Epithelial cell of prostate (primary cell): ENCODE measurements around the gene OR6K2.
"Not testable (repeated sequence)": the region's sequence is repeated elsewhere in the genome, so short reads cannot be mapped to it uniquely, and the experiment has no call there.

ENCODE experiments used
- DNase-seq: peaks from one replicate; pipeline ENCODE4 v3.0.0-alpha.2; 2011; ENCODE audit warnings: low read depth, low spot score
- H3K27ac ChIP-seq: fragments of 450-650 bp; 2 replicates; pipeline ENCODE4 v1.5.1; 2017; ENCODE audit warnings: mild to moderate bottlenecking

OR6K2 gene, protein sequence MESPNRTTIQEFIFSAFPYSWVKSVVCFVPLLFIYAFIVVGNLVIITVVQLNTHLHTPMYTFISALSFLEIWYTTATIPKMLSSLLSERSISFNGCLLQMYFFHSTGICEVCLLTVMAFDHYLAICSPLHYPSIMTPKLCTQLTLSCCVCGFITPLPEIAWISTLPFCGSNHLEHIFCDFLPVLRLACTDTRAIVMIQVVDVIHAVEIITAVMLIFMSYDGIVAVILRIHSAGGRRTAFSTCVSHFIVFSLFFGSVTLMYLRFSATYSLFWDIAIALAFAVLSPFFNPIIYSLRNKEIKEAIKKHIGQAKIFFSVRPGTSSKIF

DNA sequence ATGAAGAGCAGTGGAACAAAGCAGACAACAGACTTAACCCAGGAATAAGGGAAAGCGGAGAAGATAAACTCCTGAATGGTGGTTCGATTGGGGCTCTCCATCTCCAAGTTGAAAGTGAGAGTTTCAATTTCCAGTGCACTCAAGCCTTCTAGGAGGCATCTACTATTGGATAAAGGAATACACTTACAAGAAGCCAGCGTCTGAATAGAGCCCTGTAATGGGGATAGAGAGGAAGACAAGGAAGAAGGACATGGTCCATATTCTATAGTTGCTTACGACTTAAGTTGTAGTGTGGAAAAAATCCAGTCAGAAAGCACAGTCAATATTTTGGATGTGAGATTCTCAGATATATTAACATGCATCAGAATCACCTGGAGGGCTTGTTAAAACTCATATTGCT lies at the start of gene OR6K2:
TSS of gene OR6K2 (minus strand) at position 101 of the 400 bp plus-strand sequence. CDS start at position 101, 0 bp downstream.
- no peak within 1 kb of the TSS for H3K27ac ChIP-seq
- DNase-seq = no peak

DNA sequence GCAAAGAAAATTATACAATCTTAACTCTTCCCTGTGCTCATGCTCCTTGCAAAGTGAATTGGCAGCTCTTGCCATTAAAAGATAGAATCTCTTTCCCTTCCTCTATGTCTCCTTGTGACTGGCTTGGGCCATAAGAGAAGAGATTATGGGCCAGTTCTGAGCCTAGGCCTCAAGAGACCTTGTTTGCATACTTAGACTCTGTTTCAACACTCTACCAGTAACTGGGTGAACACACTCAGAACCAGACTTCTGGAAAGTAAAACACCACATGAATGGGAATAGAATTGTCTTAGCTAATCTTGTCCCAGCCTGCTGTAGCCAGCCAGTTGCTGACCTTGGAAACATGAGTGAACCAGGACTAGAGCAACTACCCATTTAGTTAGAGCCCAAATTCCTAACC lies 35.4 kb upstream of the OR6K2 start:
- DNase-seq = no peak
- no peak overlapping the region for H3K27ac ChIP-seq

DNA sequence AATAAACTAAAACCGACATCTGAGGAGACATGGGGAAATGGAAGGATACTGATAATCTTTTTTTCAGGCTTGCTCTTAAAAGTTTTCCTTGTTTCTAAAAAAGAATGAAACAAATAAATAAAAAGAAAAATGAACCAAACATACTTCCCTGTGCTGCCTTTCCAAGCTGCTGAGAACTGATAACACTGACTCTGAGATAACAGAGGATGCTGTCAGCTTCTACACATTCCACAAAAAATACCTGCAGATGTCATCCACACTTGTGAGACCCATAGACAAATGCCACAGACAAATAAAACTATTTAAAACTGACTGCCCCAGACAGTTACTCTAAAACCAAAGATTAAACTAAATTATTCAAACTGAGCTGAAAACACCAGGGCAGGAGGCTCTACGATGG lies 32.1 kb upstream of the OR6K2 start:
- no peak for DNase-seq
- H3K27ac ChIP-seq = no peak overlapping the region

DNA sequence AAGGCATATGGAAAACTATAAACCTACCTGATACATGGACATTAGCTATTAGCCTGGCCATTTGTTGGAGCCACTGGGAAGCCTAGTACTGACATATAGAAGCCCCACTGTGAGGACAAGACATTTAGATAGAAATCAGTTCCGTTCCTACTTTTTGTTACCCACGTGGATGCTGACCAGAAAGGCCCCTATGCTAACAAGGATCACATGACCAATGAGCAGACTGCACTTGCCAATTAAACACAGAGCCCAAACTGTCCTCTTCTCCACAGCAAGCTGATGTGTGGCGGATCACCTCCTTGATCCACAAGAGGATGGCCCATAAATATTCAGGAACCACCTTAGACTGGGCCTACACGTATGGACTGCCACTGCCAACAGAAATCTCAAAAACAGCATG lies 31.3 kb upstream of the OR6K2 start:
- DNase-seq = no peak

DNA sequence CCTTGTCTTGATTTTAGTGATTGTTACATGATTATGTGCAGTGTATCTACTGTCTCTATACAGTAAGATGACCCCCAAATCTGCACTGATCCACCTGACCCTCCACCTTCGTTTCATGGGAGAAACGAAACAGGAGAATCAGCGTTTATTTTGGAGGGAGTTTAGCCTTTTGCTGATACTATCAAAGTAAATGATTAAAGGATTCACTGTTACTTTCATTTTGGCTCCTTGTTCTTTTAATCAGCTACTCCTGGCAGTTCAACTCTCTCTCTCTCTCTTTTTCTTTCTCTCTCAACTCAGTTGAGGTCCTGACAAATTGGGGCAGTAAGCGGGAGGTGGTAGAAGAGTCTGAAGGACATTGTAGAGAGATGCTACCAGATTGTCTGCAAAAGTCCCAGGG lies 30.0 kb upstream of the OR6K2 start:
- no peak for DNase-seq
- no peak overlapping the region for H3K27ac ChIP-seq

More for the DNA sequence above, 31.3 kb upstream of the OR6K2 start:
- no peak overlapping the region for H3K27ac ChIP-seq

DNA sequence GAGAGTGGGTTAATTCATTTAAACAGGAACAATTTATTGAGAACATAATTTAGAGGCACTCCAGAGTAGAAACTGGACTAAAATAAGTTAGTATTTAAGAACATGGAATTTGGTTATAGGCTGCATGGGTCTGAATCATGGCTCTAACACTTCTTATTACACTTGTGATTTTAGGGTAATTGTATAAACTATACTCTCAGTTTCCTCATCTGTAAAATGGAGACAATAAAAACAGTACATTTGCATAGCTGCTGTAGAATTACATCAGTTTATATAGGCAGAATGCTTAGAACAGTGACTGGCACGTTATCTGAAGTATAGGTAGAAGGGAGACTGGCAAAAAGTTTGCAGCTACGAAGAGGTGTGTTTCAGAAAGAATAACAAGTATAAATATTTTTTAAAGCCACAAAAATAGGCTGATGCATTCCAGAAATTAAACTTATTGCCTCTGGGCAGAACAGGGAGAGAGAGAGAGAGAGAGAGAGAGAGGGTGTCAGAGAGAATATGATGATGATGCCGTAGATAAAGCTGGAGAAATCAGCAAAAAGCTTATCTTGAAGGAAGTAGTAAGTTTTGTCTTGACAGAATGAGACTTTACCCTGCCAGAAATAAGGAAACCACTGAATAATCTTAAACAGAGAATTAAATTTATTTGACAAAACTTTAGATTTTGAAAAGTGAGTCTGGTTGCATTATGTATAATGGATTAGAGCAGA lies 28.2 kb upstream of the OR6K2 start:
- H3K27ac ChIP-seq = no peak overlapping the region
- no peak for DNase-seq

DNA sequence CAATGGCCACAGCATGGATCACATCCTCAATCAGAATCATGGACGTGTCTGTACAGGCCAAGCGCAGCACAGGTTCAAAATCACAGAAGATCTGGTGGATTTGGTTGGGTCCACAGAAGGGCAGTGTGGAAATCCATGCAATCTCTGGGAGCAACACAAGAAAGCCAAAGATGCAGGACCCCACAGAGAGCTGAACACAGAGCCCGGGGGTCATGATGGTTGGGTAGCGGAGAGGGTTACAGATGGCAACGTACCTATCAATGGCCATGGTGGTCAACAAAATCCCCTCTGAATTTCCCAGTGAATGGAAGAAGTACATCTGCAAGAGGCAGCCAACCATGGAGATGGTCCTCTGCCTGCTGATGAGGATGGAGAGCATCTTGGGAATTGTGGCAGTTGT lies 24.0 kb upstream of the OR6K2 start:
- no peak overlapping the region for H3K27ac ChIP-seq
- no peak for DNase-seq

DNA sequence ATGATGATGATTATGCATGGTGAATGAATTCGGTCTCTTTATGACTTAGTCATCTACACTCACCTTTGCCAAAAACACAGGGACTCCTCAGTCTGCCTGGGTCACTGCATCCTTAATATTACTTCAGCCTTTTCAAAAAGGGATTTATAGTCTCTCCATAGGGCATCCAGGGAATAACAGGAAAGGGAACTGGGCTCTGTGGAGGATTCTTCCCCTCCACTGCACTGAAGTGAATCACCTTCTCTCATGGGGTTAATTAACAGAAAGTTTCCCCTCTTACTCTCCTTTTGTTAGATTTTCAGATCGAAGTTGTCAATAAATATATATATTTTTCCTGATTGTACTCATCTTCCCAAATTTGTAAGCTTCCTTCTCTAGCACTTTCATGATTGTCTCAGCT lies 20.2 kb upstream of the OR6K2 start, which contains the start of gene OR6K3:
TSS of gene OR6K3 (minus strand) at position 101 of the 400 bp plus-strand sequence. CDS start 2,605 bp downstream, outside the sequence.
- no peak within 1 kb of the TSS for H3K27ac ChIP-seq
- no peak for DNase-seq

DNA sequence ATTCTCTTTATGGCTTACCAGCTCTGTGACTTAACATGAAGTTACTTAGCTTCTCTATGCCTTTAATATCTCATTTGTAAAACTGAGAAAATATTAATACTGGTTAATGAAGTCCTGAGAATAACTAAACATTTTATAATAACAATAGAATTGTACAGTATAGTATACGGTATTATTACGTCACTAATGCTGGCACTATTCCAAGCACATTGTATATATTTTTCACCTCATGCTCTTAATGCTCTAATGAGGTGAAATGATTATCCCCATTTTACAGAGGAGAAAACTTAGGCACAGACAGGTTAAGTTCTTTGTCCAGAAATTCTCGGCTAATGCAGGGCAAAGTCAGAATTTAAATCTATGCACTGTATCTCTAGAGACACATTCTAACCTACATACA lies 19.2 kb upstream of the OR6K2 start:
- no peak for DNase-seq
- no peak overlapping the region for H3K27ac ChIP-seq

DNA sequence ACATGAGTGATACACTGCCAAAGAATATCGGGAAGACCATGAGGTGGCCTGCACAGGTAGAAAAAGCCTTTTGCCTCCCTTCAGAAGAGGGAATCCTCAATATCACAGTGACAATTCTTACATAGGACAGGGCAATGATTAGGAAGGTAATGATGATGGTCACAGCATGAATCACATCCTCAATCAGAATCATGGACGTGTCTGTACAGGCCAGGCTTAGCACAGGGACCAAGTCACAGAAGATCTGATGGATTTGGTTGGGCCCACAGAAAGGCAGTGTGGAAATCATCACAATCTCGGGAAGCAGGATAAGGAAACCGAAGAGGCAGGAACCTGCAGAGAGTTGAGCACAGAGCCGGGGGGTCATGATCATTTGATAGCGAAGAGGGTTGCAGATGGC lies 16.9 kb upstream of the OR6K2 start:
- DNase-seq = no peak
- no peak overlapping the region for H3K27ac ChIP-seq

DNA sequence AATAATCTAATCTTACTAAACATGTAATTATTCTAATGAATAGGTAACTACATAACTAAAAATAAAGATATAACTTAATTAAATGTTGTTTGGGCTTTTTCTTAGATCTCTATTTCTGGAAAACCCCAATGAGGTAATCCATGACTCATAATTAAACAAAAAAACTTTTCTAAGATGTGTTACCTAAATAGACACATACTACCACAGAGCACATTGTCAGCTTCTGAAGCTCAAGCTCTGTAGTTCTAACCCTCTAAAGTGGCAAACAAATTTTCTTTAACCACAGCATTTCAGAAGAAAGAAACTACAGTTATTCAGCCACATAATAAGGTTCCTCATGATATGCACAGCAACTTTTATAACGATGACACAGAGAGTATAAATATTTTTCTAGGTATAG lies 15.9 kb upstream of the OR6K2 start:
- DNase-seq = no peak
- no peak overlapping the region for H3K27ac ChIP-seq

DNA sequence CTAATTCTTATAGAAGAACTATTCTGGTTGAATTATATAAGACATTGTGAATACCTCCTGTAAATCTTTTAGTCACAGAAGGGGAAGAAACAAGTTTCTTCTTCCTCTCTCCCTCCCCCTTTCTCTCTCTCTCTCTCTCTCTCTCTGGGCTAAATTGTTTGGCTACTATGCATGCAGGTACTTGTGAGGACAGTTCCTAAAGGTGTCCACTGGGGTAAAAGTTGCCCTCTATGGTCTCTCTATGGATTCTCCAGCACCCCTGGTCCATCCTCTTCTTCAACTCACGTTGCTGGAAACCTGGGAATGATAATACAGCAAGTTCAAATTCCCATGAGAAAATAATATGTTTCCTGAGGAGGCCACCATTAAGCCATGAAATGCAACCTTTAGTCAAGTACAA lies 14.3 kb upstream of the OR6K2 start:
- no peak overlapping the region for H3K27ac ChIP-seq
- DNase-seq = no peak

DNA sequence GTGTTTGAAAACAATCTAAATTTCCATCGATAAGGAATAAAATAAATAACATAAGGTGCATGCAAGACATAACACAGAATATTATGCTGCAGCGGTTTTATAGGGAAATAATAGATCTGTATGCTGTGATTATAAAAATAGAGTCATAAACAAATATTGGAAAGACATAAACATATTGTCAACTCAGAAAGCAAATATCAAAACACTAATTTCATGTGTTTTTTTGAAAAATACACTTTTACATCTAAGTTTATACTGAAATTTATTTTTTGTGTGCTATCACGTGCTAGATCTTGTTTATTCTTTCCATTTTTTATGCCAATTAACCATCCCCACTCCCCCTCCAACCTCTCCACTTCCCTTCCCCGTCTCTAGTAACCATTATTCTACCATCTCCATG lies 10.6 kb upstream of the OR6K2 start:
- no peak for DNase-seq
- H3K27ac ChIP-seq = no peak overlapping the region

DNA sequence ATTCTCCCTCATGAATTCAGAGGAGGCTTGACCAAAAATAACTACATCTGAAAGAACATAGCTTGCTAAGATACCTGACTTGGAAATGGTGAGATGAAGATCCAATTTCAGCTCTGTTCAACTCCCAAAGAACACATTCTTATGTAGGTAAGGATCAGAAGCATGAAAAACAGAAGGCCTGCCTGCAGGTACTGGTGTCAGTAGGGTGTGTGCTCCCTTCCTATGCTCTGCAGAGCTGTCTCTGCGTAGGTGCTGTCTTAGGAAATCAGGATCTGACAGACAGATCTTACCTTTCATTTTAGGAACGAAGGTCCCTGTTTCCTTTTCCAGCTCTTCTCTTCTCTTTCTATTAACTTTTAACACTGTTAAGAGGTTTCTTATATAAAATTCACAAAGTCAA lies 5.6 kb upstream of the OR6K2 start:
- DNase-seq = no peak

DNA sequence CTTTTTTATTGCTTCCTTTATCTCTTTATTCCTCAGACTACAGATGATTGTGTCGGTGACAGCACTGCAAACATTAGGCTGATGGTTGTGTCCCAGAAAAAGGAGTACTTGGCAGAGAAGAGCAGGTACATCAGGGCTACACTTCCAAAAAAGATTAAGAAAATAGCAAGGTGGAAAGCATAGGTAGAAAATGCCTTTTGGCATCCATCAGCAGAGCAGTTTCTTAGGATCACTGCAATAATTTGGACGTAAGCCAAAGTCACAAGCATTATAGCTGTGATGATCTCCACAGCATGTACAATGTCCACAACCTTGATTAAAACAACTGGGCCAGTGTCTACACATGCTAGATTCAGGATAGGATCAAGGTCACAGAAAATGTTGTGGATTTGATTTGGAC lies 5.9 kb downstream of the OR6K2 start:
- no peak overlapping the region for H3K27ac ChIP-seq
- no peak for DNase-seq

More for the DNA sequence above, 5.6 kb upstream of the OR6K2 start:
- no peak overlapping the region for H3K27ac ChIP-seq

DNA sequence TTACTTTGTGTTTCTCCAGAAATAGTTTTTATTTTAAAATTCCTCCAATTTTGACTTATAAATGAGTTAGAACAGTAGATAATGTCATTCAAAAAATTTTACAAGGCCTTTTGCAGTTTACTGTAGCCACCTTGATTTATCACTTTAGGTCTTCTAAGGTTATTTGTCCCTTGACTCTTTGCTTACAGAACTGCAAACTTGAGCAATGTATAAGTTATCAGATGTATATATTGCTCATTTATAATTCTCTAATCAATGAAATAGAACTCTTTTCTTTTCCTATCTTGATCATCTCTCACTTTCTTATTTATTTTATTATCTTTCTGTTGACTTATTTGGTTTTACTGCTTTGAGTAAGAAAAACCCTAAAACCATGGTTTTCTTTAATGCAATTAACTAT lies 8.1 kb downstream of the OR6K2 start:
- no peak for DNase-seq
- no peak overlapping the region for H3K27ac ChIP-seq

DNA sequence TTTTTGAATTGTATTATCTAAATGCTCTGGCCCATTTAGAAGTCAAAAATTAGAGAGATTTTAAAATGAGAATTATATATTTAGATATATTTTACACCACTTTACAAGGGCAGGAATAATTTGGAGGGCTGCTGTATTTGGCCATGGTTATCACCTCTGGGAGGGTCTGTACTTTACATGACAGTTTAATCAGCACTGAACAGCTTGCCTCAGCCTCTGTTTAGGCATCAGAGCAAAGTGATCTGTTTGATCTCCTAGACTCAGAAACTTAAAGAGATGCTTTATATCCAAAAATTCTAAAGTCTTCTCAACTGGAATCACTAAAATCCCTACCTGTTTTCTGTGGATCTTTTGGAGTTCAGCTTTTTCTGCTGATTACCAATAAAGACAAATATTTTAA lies 8.5 kb downstream of the OR6K2 start:
- no peak overlapping the region for H3K27ac ChIP-seq
- no peak for DNase-seq

DNA sequence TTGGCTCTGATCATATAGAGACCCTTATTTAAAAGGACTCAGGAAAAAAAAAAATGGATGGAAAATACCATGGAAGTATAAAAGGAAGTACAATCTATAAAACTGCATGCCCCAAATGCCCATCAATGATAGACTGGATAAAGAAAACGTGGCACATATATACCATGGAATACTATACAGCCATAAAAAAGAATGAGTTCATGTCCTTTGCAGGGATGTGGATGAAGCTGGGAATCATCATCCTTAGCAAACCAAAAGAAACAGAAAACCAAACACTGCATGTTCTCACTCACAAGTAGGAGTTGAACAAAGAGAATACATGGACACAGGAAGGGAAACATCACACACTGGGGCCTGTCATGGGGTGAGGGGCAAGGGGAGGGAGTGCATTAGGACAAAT lies 9.3 kb downstream of the OR6K2 start:
- DNase-seq, H3K27ac ChIP-seq: not testable (repeated sequence)

DNA sequence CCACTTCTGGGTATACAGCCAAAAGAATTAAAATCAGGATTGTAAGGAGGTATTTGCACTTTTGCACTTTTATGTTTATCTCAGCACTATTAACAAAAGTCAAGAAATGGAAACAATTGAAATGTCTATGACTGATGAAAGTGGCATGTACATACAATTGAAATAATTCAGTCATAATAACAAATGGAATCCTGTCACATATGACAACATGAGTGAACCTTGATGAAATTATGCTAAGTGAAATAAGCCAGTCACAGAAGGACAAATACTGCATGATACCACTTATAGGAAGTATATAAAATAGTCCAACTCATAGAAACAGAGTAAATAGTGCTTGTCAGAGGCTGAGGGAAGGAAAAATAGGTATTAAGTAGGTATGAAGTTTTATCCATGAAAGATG lies 10.6 kb downstream of the OR6K2 start:
- H3K27ac ChIP-seq = no peak overlapping the region

DNA sequence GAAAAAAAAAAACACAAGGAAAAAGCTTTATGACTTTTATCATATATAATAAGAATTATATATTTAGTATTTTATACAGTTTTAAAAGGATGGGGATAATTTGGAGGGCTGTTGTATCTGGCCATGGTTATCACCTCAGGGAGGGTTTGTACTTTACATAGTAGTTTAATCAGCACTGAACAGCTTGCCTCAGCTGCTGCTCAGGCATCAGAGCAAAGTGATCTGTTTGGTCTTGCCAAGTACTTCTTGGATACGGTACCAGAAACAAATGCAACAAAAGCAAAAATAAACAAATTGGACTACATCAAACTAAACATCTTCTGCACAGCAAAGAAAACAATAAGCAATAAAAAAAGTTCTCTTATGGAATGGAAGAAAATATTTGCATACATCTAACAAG lies 11.3 kb downstream of the OR6K2 start:
- DNase-seq = no peak
- H3K27ac ChIP-seq = no peak overlapping the region

More for the DNA sequence above, 10.6 kb downstream of the OR6K2 start:
- no peak for DNase-seq

DNA sequence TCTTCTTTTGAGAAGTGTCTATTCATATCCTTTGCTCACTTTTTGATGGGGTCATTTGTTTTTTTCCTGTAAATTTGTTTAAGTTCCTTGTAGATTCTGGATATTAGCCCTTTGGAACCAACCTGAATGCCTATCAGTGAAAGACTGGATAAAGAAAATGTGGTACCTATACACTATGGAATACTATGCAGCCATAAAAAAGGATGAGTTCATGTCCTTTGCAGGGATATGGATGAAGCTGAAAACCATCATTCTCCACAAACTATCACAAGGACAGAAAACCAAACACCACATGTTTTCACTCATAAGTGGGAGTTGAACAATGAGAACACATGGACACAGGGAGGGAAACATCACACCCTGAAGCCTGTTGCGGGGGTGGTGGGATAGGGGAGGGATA lies 12.1 kb downstream of the OR6K2 start:
- not testable (repeated sequence) for H3K27ac ChIP-seq, DNase-seq

DNA sequence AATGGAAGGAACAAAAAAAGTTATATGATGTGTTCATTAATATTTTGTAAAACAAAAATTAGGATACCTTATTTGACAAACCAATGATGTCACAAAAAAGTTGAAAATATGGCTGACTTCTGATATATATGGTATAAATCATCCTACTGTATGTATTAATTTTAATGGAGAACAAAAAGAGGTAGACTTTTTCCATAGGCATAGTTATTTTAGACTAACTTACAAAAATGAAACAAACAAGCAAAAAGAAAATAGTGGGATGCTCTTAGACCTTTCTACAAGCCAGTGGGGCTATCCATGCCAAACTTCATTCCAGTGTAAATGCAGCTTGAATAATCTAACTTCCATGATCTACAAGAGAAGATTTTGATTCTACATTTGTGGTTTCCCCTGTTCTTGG lies 13.4 kb downstream of the OR6K2 start:
- no peak for DNase-seq
- H3K27ac ChIP-seq = no peak overlapping the region
